NCI-H2029 treated with DMSO at 0.1 percent for 48 hours (cell line): ENCODE data around the gene LBHD1.
A peak's percentile ranks its signal among the peaks of the same experiment; 100 is the strongest.
"Not testable (repeated sequence)": the region's sequence is repeated elsewhere in the genome, so short reads cannot be mapped to it uniquely, and the experiment has no call there.

ENCODE experiments used
- DNase-seq: peaks from one replicate; lab custom pipeline; 2025; lab: John Stamatoyannopoulos, UW

LBHD1 gene

GRCh38 chr11:62664405-62665074, 7.5 kb downstream of the LBHD1 start:
- DNase-seq: peak; percentile 24

GRCh38 chr11:62656796-62657429, 15.2 kb downstream of the LBHD1 start:
- no peak for DNase-seq

GRCh38 chr11:62654297-62654696, 17.8 kb downstream of the LBHD1 start:
- no peak for DNase-seq

DNA sequence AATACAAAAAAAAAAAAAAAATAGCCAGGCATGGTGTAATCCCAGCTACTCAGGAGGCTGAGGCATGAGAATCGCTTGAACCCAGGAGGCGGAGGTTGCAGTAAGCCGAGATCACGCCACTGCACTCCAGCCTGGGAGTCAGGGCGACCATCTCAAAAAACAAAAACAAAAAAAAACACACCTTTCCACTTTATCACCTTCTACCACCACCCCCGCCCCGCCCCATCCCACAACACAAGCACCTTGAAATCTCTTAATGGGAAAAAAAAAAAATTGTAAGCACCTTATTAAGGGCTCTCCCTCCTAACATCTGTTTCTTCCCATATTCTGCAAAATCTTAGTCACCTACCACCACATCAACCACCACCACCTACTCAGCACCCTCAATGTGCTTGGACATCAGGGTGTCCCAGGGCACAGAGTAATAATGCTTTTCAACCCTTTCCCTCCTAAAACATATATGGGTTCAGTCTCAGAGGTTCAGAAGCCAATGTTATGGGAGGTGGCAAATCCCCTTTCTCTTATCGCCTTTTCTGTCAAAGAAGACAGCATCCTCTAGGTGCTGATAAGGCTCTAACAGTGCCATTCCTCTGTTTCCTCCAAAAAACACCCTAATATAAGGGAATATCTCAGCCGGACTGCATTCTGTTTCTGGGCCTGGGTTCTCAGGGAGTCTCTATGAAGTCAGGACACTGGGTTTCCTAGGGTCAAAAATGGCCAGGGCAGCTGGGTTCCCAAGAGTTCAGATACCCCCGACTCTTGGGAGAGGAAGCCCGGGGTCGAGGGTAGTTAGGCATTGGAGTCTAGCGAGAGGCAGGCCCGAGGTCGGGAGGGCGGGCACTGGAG, 19.7 kb downstream of the LBHD1 start:
- DNase-seq: no peak

- not testable (repeated sequence) for DNase-seq
Measured at GRCh38 chr11:62650283-62650682, 21.8 kb downstream of the LBHD1 start.

GRCh38 chr11:62649486-62649885, 22.6 kb downstream of the LBHD1 start:
- no peak for DNase-seq

DNA sequence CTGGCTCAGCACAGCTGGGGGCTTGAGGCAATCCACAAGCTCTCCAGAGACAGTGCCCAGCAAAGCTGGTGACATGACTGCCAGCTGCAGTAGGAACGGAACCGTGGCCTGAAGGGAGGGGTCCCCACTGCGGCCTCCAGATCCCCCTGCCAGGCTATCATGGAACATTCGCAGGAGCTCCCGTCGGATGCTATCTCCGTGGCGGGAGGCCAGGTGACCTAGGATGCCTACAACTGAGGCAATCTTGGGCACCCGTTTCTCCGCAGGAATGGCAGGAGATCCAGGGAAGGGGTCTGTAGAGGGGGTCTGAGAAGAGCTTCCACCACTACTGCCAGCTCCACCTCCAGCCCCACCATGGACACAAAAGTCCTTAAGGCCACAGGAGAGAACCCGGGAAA, 23.1 kb downstream of the LBHD1 start:
- DNase-seq: no peak

- DNase-seq: no peak
Measured at GRCh38 chr11:62648185-62648966, 23.7 kb downstream of the LBHD1 start.

DNA sequence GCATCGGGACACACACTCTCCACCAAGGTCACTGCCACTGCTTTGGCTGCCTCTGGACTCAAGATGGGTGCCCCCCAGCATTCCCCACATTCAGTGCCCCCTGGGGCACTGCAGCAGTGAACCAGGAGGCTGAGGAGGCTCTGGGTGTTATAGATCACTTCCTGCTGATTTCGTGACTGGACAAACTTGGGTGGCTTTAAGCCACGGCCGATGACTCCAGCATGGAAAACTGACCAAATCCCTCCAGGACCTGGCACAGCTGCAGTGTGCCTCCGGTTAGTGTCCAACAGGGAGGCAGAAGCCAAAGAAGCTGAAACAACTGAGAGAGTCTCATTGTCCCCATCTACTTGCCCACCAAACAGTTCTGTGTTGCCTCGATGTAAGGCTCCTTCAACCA, 24.5 kb downstream of the LBHD1 start:
- no peak for DNase-seq

GRCh38 chr11:62646825-62647608, 25.1 kb downstream of the LBHD1 start:
- no peak for DNase-seq

DNA sequence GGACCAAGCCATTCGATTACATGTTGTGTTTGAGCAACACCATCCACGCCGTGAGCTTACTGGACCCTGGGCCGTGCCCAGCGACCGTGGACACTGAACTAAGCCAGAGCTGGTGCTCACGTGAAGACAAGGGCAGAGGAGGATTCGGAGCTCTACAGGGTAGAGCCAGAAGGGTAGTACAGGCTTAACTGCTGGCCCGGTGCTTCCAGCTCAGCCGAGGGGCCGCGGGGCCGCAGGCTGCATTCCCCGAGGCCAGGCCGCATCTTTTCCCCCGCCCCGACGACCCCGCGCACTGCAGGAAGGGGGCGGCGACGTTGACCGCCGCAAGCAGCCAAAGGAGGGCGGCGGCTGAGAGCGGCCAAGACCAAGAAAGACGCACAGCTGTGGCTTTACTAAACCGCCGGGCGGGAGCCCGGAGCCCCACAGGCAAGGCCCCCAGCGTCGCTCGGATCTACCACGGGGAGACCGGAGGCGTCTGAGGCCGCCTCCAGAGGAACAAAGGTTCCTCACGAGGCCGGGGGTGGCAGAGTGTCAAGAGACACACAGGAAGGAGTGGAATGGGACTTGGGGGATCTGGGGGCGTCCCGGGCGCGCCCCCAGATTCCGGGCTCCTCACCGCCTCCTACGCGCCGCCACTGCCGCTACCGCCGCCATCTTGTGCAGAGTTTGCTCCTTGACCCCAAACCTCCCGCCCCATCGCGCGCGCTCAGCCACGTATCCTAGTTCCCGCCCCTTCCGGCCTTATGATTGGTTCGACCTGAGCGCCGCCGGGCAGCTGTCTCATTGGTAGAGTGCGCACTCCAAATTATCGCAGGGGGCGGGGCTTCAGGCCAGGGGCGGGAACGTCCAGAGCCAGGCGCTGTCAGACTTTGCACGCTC, 25.9 kb downstream of the LBHD1 start, which contains the start of gene GANAB:
Gene GANAB, minus strand, starts transcription at position 668 of the 879 bp plus-strand sequence. Its CDS starts 14 bp downstream, at position 654.
- peak; percentile 92 for DNase-seq

DNA sequence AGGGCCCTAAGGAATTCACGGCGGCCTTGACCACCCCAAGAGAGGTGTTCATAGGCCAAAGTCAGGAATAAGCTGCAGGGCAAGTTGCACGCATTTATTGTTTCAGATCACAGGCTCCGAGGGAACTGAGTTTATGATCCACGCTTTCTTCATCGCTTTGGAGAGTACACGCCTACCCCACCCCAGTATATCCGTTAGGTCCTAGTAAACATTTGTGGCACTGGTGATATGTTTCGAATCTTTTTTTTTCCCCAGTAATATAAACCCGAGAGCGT, 26.5 kb downstream of the LBHD1 start:
- DNase-seq: no peak

- DNase-seq: no peak
Measured at GRCh38 chr11:62644220-62644619, 27.8 kb downstream of the LBHD1 start.

DNA sequence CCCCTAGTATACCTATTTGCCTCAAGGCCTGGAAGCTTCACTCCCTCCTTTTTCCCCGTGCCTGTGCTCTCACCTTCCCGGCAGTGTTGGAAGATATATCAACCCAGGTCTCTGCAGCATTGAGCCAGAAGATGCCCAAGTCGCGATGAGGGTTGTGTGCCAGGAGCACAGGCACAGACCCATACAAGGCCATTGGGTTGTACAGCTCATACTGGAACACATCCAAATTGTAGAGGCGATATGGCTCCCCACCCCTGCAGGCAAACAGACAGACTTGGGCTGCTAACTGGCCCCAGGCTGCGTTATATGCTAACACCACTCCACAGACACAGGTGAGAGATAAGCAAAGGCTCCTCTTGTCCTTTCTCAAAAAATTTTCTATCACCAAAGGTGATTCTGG, 39.6 kb downstream of the LBHD1 start:
- no peak for DNase-seq

GRCh38 chr11:62627713-62628112, 44.4 kb downstream of the LBHD1 start:
- DNase-seq: no peak

- no peak for DNase-seq
Measured at GRCh38 chr11:62622476-62623089, 49.5 kb downstream of the LBHD1 start.

DNA sequence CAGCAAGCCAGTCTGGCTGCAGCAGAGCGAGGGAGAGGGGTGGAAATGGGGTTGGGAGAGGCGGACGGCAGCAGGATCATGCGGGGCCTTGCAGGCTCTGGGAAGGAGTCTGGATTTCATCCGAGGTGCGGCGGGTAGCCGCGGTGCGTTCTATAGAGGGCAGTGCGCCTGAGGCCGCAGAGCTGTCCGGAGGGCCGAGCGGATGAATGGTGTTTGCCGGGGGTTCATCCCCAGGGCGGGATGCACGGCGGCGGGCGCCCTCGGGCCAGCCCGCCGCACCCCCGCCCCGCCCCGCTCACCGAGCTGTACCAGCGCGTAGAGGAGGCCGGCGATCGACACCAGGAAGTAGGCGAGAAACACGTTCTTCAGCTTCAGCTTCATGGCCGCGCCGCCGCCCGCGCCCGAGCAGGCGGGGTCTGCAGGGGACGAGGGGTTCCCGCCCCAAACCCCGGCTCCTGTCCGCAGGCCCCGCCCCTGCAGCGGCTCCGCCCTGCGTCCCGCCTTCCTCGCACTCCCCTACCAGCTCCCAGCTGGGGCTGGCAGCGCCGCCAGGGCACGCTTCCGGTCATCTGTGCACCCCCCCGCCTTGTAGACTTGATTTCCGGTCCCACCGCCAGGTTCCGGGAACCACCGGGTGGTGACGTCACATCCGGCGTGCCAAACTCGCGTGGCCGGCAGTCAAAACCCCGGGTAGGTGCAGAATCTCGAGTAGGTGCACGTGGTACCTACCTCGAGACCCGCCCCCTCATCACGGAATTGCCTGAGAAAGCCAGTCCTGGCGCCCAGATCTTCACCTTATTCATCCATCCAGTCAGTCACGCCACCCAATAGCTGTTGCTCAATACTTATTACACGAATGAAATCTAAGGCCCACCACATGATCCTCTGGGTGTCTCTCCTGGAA, 50.2 kb downstream of the LBHD1 start, which contains the start of gene B3GAT3:
Gene B3GAT3, minus strand, starts transcription at position 420 of the 904 bp plus-strand sequence. Its CDS starts 39 bp downstream, at position 381.
- DNase-seq: peak; percentile 99

DNA sequence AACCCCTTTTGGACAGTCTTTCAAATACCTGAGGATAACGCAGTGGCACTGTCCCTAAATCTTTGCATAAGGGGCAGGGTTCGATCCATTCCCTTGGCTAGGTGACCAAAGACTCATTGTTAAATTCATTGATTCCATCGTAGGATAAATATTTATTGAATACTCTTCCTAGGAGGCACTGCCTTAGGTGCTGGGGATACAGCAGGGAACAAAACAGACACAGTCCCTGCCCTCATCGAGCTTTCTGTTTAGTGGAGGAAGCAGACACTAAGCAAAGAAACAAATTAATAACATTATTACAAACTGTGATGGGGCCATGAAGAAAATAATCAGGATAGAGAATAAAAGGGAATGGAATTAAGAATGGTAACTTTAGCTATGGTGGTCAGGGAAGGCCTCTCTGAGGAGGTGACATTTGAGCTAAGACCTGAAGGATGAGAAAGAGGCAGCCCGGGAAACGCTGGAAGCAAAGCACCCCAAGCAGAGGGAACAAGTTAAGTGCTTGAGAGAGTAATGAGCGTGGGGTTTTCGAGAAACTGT, 51.0 kb downstream of the LBHD1 start:
- DNase-seq: no peak

DNA sequence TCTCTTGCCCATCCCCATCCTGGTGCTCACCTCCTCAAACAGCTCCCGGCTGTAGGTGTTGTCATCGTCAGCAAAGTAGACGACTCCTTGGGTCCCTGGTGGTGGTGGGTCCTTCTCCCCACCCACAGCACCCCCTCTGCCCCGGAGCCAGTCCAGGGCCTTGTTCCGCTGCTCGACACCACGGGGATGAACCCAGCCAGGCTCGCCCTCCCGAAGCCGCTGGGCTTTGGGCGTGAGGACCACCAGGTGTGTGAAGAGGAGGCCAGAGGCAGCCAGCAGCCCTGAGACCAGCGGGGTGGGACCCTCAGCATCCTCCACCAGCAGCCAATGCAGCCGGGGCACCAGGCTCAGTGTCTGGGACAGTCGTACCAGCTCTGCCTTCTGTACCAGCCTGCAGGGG, 55.1 kb downstream of the LBHD1 start:
- not testable (repeated sequence) for DNase-seq
